Loucy (cell line): ENCODE results near the gene TRRAP.

ENCODE experiments used
- H2AFZ ChIP-seq: fragments of 200-600 bp; sonication (generic); 2 replicates; pipeline ENCODE4 v1.6.0; 2016; ENCODE audit warnings: antibody characterized with exemption, mild to moderate bottlenecking, low read length, moderate library complexity
- H3F3A ChIP-seq: fragments of 200-600 bp; 2 replicates; pipeline ENCODE4 v1.6.0; 2016; ENCODE audit warnings: antibody characterized with exemption, low read depth, mild to moderate bottlenecking
- H3K27me3 ChIP-seq: fragments of 200-600 bp; sonication (generic); 2 replicates; pipeline ENCODE4 v1.6.1; 2014; ENCODE audit warnings: low read length, mild to moderate bottlenecking; ENCODE audit not compliant: insufficient read depth, poor library complexity, severe bottlenecking
- H3K36me3 ChIP-seq: fragments of 200-600 bp; sonication (generic); 2 replicates; pipeline ENCODE4 v1.6.1; 2016; ENCODE audit warnings: low read length; ENCODE audit not compliant: insufficient read depth
- H3K4me1 ChIP-seq: fragments of 200-600 bp; sonication (generic); 2 replicates; pipeline ENCODE4 v1.5.1; 2014; ENCODE audit warnings: low read length, mild to moderate bottlenecking; ENCODE audit not compliant: insufficient read depth, poor library complexity, severe bottlenecking
- H3K4me2 ChIP-seq: fragments of 200-600 bp; sonication (generic); 2 replicates; pipeline ENCODE4 v1.6.0; 2014; ENCODE audit warnings: antibody characterized with exemption, low read length, low read depth, mild to moderate bottlenecking; ENCODE audit not compliant: poor library complexity, severe bottlenecking
- H3K4me3 ChIP-seq: fragments of 200-600 bp; sonication (generic); 2 replicates; pipeline ENCODE4 v1.5.1; 2014; ENCODE audit warnings: low read length, mild to moderate bottlenecking, mixed read lengths; ENCODE audit not compliant: poor library complexity, severe bottlenecking
- H3K79me2 ChIP-seq: fragments of 200-600 bp; sonication (generic); 2 replicates; pipeline ENCODE4 v1.6.1; 2014; ENCODE audit warnings: low read length; ENCODE audit not compliant: insufficient read depth
- H3K9ac ChIP-seq: fragments of 200-600 bp; sonication (generic); 2 replicates; pipeline ENCODE4 v1.6.0; 2014; ENCODE audit warnings: mild to moderate bottlenecking, low read depth, low read length, moderate library complexity; ENCODE audit not compliant: poor library complexity, severe bottlenecking
- H3K9me2 ChIP-seq: fragments of 200-600 bp; sonication (generic); replicated peaks from 2 replicates; pipeline ENCODE4 v1.6.1; 2016; ENCODE audit warnings: low read depth, low read length, mixed read lengths
- H3K9me3 ChIP-seq: fragments of 200-600 bp; sonication (generic); 2 replicates; pipeline ENCODE4 v1.6.1; 2014; ENCODE audit warnings: mild to moderate bottlenecking, antibody characterized with exemption, low read length, low read depth; ENCODE audit not compliant: insufficient read depth
- H4K20me1 ChIP-seq: fragments of 200-600 bp; sonication (generic); 2 replicates; pipeline ENCODE4 v1.6.0; 2014; ENCODE audit warnings: antibody characterized with exemption, low read length, mild to moderate bottlenecking; ENCODE audit not compliant: insufficient read depth, poor library complexity, severe bottlenecking
- EZH2phosphoT487 ChIP-seq: fragments of 200-600 bp; IDR thresholded peaks from 2 replicates; pipeline ENCODE4 v1.6.1; 2018; ENCODE audit warnings: antibody characterized with exemption, mild to moderate bottlenecking, moderate library complexity, borderline replicate concordance
- TF ChIP-seq, protein P1 (sequence below): fragments of 200-600 bp; sonication (generic); conservative IDR thresholded peaks from 2 replicates; pipeline ENCODE4 v1.5.1; 2014; ENCODE audit warnings: mild to moderate bottlenecking, antibody characterized with exemption, low read length

Gene TRRAP

DNA sequence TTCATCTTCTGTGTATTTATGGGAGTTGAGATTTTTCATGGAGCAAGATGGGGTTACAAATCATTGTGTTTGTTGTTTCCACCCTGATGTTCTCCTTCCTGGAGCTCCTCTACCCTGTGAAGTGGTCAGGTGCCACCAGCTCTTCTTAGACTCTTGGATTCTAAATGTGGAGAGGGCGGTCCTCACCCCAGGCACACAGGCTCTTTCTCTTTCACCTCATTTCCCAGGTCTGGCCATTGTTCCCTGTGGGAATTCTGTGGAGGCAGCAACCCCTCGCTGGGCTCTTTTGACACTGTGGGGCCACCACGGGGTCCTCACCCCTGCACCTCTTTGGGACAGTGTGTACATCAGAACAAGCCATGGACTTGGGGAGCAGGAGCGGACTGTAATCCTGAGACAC, 95.9 kb downstream of the TRRAP start:
- H3K4me2 ChIP-seq, result no peak overlapping the region
- peaks cover 96% of the 10 kb centered on the region for H3K36me3 ChIP-seq
- no peak overlapping the region for H2AFZ ChIP-seq
- no peak overlapping the region for H3K4me3 ChIP-seq
- no peaks in the 10 kb centered on the region for H3K79me2 ChIP-seq
- no peaks in the 10 kb centered on the region for H3F3A ChIP-seq
- no peaks in the 10 kb centered on the region for H3K4me1 ChIP-seq
- no peaks in the 10 kb centered on the region for H3K27me3 ChIP-seq
- H3K9me3 ChIP-seq, result no peaks in the 10 kb centered on the region
- H3K9ac ChIP-seq, result no peak overlapping the region
- no peaks in the 10 kb centered on the region for H4K20me1 ChIP-seq
- no peak for TF ChIP-seq EZH2phosphoT487
- TF ChIP-seq, protein P1, sequence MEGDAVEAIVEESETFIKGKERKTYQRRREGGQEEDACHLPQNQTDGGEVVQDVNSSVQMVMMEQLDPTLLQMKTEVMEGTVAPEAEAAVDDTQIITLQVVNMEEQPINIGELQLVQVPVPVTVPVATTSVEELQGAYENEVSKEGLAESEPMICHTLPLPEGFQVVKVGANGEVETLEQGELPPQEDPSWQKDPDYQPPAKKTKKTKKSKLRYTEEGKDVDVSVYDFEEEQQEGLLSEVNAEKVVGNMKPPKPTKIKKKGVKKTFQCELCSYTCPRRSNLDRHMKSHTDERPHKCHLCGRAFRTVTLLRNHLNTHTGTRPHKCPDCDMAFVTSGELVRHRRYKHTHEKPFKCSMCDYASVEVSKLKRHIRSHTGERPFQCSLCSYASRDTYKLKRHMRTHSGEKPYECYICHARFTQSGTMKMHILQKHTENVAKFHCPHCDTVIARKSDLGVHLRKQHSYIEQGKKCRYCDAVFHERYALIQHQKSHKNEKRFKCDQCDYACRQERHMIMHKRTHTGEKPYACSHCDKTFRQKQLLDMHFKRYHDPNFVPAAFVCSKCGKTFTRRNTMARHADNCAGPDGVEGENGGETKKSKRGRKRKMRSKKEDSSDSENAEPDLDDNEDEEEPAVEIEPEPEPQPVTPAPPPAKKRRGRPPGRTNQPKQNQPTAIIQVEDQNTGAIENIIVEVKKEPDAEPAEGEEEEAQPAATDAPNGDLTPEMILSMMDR, result no peak
- no peaks in the 10 kb centered on the region for H3K9me2 ChIP-seq

DNA sequence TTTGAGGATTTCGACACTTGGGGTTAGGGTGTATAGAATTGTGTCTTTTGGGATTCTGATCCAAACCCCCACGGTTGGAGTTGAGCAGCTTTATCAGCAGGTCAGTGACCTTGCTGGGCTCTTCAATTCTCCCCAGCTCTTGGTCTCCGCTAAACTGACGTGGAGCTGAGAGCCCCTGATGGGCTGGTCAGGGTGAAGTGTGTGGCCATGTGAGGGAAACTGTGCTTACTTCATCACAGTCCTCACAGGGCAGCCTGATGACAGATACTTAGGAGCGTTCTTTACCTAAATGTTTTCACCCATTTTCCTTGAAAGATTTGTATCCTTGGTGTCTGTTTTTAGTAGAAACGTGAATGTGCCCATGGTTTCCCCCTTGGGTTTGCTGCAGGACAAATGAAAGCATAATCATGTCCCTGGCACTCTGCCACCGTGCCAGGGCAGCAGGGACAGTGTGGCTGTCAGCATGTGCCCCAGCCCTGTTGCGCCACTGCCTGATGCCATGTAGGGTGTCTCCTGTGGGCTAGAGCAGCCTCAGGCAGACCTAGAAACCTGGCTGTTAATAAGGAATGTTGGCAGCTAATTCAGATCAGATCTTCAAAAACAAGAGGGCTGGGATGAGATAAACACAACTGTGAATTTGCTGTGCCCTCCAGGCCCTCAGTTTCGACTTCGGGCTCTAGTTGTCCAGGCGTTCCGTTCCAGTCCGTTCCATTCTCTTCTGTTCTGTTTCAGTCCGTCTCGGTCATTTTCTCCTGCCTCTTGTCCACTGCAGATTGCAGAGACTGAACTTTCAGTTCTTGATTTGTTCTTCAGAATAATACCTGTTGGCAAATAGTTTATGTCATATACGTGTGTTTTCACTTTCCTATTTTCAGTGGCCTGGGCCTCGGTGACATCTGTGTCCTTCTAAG, 96.8 kb downstream of the TRRAP start:
- no peak overlapping the region for H3K4me2 ChIP-seq
- H3K4me3 ChIP-seq, result no peak overlapping the region
- H2AFZ ChIP-seq, result no peak overlapping the region
- no peaks in the 10 kb centered on the region for H3K27me3 ChIP-seq
- H3F3A ChIP-seq, result no peaks in the 10 kb centered on the region
- H3K9me2 ChIP-seq, result no peaks in the 10 kb centered on the region
- no peaks in the 10 kb centered on the region for H3K9me3 ChIP-seq
- no peaks in the 10 kb centered on the region for H3K79me2 ChIP-seq
- no peaks in the 10 kb centered on the region for H3K4me1 ChIP-seq
- peaks cover 98% of the 10 kb centered on the region for H3K36me3 ChIP-seq
- H4K20me1 ChIP-seq, result no peaks in the 10 kb centered on the region
- no peak overlapping the region for H3K9ac ChIP-seq
- TF ChIP-seq EZH2phosphoT487, result no peak
- TF ChIP-seq, protein P1, result no peak

GRCh38 chr7:98976396-98977185, 98.3 kb downstream of the TRRAP start:
- Histone ChIP-seq H3K27me3 (no peaks in the 10 kb centered on the region), H4K20me1 (no peaks in the 10 kb centered on the region), H2AFZ (no peak overlapping the region), H3K9ac (no peak overlapping the region), H3K79me2 (no peaks in the 10 kb centered on the region), H3K36me3 (peaks cover 93% of the 10 kb centered on the region), H3K9me3 (no peaks in the 10 kb centered on the region), H3K4me2 (no peak overlapping the region), H3K4me3 (no peak overlapping the region), H3F3A (no peaks in the 10 kb centered on the region), H3K9me2 (no peaks in the 10 kb centered on the region), H3K4me1 (no peaks in the 10 kb centered on the region)
- no peak for TF ChIP-seq EZH2phosphoT487
- TF ChIP-seq, protein P1, result no peak
